Hematopoietic multipotent progenitor cell (in vitro differentiated cells): ENCODE data around the gene ABCB6. TPM values are rescaled to one million over a fixed set of nuclear protein-coding genes. Genes with fewer than 3 reads are reported as not detected.
"Not testable (repeated sequence)": the region's sequence is repeated elsewhere in the genome, so short reads cannot be mapped to it uniquely, and the experiment has no call there.

Source experiments
- DNase-seq, 3 donors: peaks; one replicate each; pipeline ENCODE4 v3.0.0-alpha.2; 2011 to 2015; ENCODE audit warnings: low read depth in 2 of 3, low spot score in 2 of 3
- total RNA-seq: library from RNA; depleted of rRNA; stranded (reverse); fragments of >200 nt; gene quantifications from one replicate; pipeline ENCODE4 v1.2.3, GENCODE V29; 2012

The ABCB6 gene
- 11.3 TPM for total RNA-seq

DNA sequence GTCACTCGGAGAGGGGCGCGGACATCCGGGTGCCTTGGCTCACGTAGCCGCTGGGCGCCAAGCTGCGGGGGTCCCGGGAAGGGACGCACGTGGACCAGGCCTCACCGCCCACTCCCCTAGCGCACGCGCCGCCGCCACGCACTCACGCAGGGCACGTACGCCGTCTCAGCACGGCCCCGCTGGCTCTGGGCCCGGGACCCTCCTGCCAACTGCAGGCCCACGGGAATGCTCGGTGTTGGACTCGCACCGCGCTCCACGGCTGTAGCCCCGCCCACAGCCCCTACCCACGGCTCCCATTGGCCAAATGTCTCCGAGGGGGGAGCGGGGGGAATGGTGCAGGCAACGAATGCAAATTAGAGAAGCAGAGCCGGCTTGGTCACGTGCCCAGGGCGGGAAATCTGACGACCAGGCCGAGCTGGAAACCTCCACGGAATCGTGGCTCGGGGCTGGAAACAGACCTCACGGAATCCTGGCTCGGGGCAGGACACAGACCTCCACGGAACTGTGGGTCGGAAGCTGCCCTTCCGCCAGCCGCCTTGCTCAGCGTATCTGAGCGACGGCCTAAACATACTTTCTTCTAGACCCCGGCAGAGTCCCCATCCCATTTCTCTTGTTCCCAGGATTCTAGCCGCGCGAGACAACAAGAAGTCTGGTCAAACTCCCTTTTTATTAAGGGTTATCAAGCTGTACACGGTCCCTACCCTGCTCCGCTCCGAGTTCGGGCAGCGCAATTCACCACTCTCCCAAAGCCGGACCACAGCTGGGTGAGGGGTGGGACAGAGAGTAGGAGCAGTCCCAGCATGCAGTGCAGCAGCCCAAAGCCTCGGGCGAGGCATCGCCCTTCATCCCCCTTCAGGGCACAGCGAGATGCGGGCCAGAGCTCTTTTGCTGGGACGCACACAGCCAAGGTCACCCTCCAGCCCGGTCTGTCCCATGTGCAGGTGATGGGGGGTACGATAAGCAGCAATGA, at the start of gene ABCB6:
TSS of gene ABCB6 (minus strand) at position 227 of the 970 bp plus-strand sequence. CDS start 285 bp downstream, outside the sequence.
- DNase-seq: peak; percentile 59 to 91 (median 87)

- no peak for DNase-seq
Measured at GRCh38 chr2:219268294-219268693, 49.5 kb upstream of the ABCB6 start.

GRCh38 chr2:219266886-219267285, 48.1 kb upstream of the ABCB6 start:
- DNase-seq: no peak

DNA sequence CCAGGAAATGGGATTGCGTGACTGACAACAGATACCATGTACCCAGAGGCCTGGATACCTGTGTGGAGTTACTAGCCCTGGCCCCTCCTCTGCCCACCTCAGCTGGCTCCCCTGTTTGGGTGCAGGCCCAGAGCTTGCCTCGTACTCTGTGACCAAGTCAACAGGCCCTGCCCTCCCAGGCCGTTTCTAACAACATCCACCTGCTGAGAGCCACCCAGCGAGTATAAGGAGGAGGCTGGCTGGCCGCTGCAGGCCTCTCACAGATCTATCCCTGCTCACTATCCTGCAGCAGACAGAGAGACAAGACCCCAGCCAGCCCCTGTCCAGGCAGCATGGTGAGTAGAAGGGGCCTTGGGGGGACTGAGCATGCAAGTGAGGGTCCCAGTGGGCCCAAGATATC, 47.5 kb upstream of the ABCB6 start:
- no peak for DNase-seq

DNA sequence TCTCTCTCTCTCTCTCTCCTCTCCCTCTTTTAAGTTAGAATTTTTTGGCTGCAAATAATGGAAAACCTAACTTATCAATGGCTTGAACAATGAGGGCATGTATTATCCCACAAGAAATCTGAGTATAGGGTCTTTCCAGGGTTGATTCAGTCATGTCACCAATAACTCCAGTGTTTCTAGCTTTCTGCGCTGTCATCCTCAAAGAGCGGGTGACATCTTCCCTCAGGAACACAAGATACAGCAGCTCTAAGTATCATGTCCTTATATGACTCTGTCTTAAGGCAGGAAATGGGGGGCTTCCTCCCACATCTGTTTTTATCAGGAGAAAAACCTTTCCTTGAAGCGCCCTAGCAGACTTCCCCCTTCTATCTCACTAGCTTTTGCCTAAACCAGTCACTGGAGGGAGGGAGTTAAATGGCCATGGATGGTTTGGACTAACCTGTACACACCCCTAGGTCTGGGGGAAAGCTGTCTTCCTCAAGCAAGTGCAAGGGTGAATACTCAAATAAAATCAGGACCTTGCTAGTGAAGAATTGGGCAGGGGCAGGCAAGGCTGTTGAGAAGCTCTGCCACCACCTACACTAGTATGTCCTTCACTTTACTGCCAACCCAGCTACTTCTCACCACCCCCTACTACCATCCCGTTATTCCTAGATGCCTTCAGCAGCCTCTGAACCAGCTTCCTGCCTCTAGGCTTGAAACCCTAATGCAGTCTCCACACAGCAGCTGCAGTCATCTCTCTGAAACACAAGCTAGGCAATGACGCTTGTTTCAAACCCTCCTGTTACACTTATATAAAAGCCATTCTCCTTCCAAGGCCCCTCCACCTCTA, 42.5 kb upstream of the ABCB6 start:
- no peak for DNase-seq

- not testable (repeated sequence) for DNase-seq
Measured at GRCh38 chr2:219258942-219259341, 40.2 kb upstream of the ABCB6 start.

- peak in 2 of 3 donors; percentile 62 to 74 for DNase-seq
Measured at GRCh38 chr2:219254590-219255201, 35.9 kb upstream of the ABCB6 start.

DNA sequence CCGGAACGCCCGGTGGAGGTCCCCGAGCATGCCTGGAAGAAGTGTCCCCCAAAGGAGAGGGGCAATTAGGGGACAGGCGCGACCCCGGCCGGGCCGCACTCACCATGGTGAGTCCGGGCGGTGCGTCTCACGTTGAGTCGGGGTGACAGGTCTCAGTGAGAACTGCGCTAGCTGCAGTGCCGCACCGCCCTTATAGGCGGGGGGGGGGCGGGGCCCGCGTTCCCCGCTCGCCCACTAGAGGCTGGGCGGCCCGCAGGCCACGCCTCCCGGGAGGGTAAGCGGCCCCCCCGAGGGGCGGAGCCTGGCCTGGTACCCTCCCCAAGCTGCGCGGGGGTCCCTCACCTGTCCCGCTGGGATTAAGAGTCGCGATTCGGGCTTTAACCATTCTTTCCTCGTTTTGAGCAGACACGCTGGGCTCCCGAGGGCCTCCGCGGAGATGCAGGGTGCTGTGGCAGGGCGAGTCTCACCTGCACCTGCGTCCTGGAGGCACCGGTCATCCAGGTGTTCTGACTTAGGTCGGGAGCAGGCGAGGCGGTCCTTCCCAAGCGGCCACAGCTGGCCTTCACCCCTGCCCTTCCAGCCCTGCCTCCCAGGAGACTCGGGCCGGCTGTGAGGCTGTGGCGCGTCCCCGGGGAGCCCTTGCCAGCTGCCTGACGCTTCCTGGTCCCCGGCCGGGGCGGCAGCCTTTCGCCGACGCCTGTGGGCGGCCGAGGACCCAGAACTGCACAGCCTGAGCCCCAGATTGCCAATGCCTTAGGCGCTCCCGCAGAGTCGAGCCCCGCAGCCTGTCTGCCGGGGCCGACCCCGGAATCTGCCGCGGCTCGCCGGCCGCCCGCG, 35.2 kb upstream of the ABCB6 start, which contains the start of gene TUBA4A:
TSS of gene TUBA4A (minus strand) at position 166 of the 837 bp plus-strand sequence. CDS start at position 106, 60 bp downstream.
- peak; percentile 78 to 85 (median 83) for DNase-seq

- DNase-seq: peak in 2 of 3 donors; percentile 21 to 27
Measured at GRCh38 chr2:219252900-219253752, 34.4 kb upstream of the ABCB6 start, which contains the start of gene TUBA4B. Gene TUBA4B (plus strand): TSS chr2:219253243. CDS start chr2:219253408, 165 bp downstream.

GRCh38 chr2:219252570-219252899, 33.8 kb upstream of the ABCB6 start:
- DNase-seq: no peak

- no peak for DNase-seq
Measured at GRCh38 chr2:219252084-219252483, 33.3 kb upstream of the ABCB6 start.

DNA sequence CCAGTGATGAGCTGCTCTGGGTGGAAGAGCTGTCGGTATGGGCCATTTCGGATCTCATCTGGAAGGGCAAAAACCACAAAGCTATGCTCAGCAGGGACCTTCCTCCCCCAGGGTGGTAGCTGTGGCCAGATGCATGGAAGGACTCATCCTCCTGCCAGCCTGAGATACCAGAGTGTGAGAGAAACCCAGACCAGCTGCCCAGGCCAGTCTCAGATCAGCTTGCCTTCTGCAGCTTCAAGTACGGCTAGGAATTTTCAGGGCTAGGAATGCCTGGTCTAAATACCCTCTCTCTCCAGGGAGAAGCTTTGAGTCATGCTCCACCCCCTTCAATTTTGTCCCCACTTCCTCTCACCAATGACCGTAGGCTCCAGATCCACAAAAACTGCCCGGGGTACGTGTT, 32.9 kb upstream of the ABCB6 start:
- no peak for DNase-seq

DNA sequence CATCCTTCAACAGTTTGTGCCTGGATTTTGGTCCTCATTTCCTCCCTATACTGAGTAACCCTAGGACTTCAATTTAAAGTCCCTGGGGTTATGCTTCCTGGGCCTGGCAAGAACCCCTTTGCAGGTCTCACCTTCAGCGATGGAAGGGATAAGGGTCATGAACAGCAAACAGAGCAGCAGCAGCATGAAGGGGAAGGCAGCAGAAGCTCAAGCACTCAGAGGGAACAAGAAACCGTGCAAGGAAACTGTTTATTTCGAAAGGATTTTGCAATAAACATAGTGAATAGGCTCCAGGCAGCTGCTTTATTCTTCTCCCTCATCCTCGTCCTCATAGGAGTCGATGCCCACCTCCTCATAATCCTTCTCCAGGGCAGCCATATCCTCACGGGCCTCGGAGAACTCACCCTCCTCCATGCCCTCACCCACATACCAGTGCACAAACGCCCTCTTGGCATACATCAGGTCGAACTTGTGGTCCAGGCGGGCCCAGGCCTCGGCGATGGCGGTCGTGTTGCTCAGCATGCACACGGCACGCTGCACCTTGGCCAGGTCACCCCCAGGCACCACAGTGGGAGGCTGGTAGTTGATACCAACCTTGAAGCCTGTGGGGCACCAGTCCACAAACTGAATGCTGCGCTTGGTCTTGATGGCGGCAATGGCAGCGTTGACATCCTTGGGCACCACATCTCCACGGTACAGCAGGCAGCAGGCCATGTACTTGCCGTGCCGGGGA, 31.5 kb upstream of the ABCB6 start:
- DNase-seq: no peak

- DNase-seq: peak in 2 of 3 donors; percentile 28 to 44
Measured at GRCh38 chr2:219249203-219249980, 30.6 kb upstream of the ABCB6 start.

DNA sequence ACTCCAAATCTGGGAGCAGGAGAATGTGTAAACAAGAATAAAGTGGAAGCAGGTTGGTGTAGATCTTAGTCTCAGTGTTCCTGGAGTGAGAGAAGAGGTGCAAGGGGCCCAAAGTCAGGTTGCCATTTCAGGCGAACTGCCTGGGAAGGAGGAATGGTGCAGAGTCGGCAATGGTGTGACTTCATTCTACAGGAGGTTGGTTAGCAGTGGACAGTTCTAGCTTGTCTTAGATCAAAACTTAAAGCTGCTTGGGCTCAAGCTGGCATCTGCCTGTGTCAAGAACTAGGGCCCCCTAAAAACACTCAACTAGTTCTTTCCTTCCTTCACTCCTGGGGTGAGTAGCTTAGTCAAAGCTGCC, 30.1 kb upstream of the ABCB6 start:
- DNase-seq: no peak

DNA sequence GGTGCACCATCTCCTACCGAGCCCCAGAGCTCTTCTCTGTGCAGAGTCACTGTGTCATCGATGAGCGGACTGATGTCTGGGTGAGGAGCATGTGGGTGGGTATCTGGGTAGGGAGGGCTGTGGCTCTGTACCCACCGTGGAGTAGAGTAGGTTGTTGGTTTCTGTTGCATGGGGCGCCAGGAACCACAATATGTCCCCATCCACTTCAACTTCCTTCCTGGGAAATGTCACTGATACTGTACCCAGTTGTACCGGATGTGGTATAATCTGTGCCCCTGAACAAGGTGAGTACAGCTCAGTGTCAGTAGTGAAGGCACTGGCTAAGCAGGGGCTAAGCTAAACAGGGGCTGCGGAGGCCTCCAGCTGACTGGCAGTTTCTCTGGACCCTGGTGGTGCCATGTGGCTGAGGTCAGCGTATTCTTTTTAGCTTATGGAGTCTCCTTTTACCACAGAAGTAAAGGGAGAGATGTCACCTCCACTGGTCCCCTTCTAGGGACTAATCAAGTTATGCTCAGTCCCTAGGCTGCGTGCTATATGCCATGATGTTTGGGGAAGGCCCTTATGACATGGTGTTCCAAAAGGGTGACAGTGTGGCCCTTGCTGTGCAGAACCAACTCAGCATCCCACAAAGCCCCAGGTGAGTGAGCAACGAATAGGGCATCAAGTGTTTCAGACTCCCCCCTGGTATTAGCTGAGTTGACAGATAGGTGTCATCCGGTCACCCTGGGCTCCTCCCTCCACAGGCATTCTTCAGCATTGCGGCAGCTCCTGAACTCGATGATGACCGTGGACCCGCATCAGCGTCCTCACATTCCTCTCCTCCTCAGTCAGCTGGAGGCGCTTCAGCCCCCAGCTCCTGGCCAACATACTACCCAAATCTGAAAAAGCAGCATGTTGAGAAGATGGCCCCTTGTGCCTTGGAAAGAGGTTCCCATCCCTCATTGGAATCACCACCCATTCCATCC, 29.2 kb upstream of the ABCB6 start:
- DNase-seq: peak in 2 of 3 donors; percentile 35 to 67
